Glutamatergic neuron (in vitro differentiated cells): ENCODE data around the gene PACSIN2. TPM values are rescaled to one million over a fixed set of nuclear protein-coding genes. Genes with fewer than 3 reads are reported as not detected.
A peak's percentile ranks its signal among the peaks of the same experiment; 100 is the strongest.
"Not testable (repeated sequence)": the region's sequence is repeated elsewhere in the genome, so short reads cannot be mapped to it uniquely, and the experiment has no call there.

Experiments used
- DNase-seq: peaks from one replicate; pipeline ENCODE4 v3.0.0; 2022
- H3K27ac Mint-ChIP-seq: one replicate; pipeline ENCODE4 v1.8.0; 2020; ENCODE audit warnings: mild to moderate bottlenecking, mixed read lengths, inconsistent platforms; ENCODE audit not compliant: unreplicated experiment
- H3K27me3 Mint-ChIP-seq: one replicate; pipeline ENCODE4 v1.8.0; 2020; ENCODE audit warnings: mild to moderate bottlenecking, moderate library complexity, mixed read lengths, inconsistent platforms; ENCODE audit not compliant: unreplicated experiment
- H3K36me3 Mint-ChIP-seq: one replicate; pipeline ENCODE4 v1.8.0; 2020; ENCODE audit warnings: mild to moderate bottlenecking, mixed read lengths, inconsistent platforms; ENCODE audit not compliant: unreplicated experiment
- H3K4me1 Mint-ChIP-seq: one replicate; pipeline ENCODE4 v1.8.0; 2020; ENCODE audit warnings: mild to moderate bottlenecking, low read depth, mixed read lengths, inconsistent platforms; ENCODE audit not compliant: unreplicated experiment
- H3K4me3 Mint-ChIP-seq: one replicate; pipeline ENCODE4 v1.8.0; 2020; ENCODE audit warnings: mild to moderate bottlenecking, mixed read lengths, inconsistent platforms; ENCODE audit not compliant: unreplicated experiment
- H3K9me3 Mint-ChIP-seq: one replicate; pipeline ENCODE4 v1.8.0; 2020; ENCODE audit warnings: mild to moderate bottlenecking, moderate library complexity, mixed read lengths, inconsistent platforms; ENCODE audit not compliant: unreplicated experiment
- total RNA-seq: library from RNA; stranded (reverse); fragmentation: NEBNext Ultra II Directional; extraction: Animal tissue kit (Norgen Biotek cat#: 25700); gene quantifications from one replicate; pipeline ENCODE4 v1.2.1, GENCODE V29; 2021; ENCODE audit not compliant: unreplicated experiment
- TF ChIP-seq, protein P1 (sequence below): fragments of 200-600 bp; sonication (generic); IDR thresholded peaks from one replicate; pipeline ENCODE4 v1.5.0; 2021; ENCODE audit not compliant: partially characterized antibody, unreplicated experiment

Gene PACSIN2
- total RNA-seq, 1 donor from 2014 or later: 47.3 TPM

DNA sequence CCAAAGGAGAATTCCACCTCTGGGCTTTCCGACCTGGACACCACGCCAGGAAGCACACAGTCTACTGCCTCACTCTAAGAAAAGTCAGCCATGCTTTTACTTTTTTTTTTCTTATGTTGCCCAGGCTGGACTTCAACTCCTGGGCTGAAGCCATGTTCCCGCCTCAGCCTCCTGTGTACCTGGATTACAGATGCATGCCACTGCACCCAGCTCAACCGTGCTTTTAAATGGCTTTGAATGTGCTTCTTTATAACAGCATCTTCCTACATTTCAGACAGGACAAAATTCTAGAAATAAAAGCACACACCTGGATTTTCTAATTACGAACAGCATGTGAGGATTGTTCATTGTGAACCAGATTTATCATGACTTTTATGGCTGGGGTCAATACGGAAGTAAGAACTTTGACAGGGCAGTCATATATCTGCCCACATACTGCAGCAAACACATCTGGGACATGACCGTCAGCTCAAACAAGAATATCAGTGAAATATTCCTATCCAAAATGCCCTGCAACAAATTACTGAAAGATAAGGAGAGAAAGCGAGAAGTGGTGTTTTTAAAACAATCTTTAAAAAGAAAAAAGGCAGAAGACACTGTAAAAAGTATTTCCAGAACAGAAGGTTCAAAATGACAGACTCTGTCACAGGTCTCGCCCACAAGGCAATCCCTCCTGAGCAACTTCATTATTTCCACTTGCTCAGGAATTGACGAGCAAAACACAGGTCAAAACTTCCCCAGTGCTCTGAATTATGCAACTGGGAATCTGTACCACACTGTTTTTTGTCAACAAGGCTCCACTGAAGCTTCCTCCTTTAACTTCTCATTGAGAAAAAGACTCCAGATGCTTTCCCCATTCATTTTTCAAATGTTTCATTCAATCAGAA, 42.1 kb downstream of the PACSIN2 start:
- peaks cover 14% of the 10 kb centered on the region for H3K9me3 Mint-ChIP-seq
- H3K4me1 Mint-ChIP-seq: peaks cover 12% of the 10 kb centered on the region
- no peak for DNase-seq
- no peak overlapping the region for H3K4me3 Mint-ChIP-seq
- peaks cover 4% of the 10 kb centered on the region for H3K27me3 Mint-ChIP-seq
- peak overlapping the region; percentile 72 for H3K27ac Mint-ChIP-seq
- TF ChIP-seq, protein P1, sequence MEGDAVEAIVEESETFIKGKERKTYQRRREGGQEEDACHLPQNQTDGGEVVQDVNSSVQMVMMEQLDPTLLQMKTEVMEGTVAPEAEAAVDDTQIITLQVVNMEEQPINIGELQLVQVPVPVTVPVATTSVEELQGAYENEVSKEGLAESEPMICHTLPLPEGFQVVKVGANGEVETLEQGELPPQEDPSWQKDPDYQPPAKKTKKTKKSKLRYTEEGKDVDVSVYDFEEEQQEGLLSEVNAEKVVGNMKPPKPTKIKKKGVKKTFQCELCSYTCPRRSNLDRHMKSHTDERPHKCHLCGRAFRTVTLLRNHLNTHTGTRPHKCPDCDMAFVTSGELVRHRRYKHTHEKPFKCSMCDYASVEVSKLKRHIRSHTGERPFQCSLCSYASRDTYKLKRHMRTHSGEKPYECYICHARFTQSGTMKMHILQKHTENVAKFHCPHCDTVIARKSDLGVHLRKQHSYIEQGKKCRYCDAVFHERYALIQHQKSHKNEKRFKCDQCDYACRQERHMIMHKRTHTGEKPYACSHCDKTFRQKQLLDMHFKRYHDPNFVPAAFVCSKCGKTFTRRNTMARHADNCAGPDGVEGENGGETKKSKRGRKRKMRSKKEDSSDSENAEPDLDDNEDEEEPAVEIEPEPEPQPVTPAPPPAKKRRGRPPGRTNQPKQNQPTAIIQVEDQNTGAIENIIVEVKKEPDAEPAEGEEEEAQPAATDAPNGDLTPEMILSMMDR: no peak
- peaks cover 21% of the 10 kb centered on the region for H3K36me3 Mint-ChIP-seq

DNA sequence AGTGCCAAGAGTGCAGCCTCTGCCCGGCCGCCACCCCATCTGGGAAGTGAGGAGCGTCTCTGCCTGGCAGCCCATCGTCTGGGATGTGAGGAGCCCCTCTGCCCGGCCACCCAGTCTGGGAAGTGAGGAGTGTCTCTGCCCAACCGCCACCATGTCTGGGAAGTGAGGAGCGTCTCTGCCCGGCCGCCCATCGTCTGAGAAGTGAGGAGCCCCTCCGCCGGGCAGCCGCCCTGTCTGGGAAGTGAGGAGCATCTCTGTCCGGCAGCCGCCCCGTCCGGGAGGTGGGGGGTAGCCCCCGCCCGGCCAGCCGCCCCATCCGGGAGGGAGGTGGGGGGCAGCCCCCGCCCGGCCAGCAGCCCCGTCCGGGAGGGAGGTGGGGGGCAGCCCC, 43.5 kb downstream of the PACSIN2 start:
- H3K27ac Mint-ChIP-seq, DNase-seq, H3K4me1 Mint-ChIP-seq, H3K27me3 Mint-ChIP-seq, H3K4me3 Mint-ChIP-seq: not testable (repeated sequence)
- peaks cover 22% of the 10 kb centered on the region for H3K36me3 Mint-ChIP-seq
- H3K9me3 Mint-ChIP-seq: peaks cover 11% of the 10 kb centered on the region

DNA sequence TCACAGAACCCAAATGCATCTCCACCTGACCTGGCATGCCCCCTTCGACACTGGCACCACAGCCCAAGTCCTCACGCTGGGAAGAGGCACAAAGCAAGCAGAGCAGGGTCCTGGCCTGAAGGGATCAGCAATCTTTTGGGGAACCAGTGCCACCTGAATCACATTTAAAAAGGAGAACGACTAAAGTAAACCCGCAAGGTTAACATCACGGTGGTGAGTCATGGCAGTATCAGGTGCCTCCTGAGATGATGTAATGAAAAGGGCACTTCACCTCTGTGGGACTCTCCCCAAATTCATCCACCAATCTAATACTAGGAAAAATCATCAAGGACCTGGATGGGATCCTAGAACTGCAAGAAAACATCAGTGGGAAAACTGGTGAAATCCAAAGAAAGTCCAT, 44.9 kb downstream of the PACSIN2 start:
- peaks cover 4% of the 10 kb centered on the region for H3K27me3 Mint-ChIP-seq
- TF ChIP-seq, protein P1: no peak
- H3K27ac Mint-ChIP-seq: no peak overlapping the region
- peaks cover 11% of the 10 kb centered on the region for H3K9me3 Mint-ChIP-seq
- DNase-seq: no peak
- H3K4me1 Mint-ChIP-seq: peaks cover 10% of the 10 kb centered on the region
- H3K36me3 Mint-ChIP-seq: peaks cover 22% of the 10 kb centered on the region
- no peak overlapping the region for H3K4me3 Mint-ChIP-seq

DNA sequence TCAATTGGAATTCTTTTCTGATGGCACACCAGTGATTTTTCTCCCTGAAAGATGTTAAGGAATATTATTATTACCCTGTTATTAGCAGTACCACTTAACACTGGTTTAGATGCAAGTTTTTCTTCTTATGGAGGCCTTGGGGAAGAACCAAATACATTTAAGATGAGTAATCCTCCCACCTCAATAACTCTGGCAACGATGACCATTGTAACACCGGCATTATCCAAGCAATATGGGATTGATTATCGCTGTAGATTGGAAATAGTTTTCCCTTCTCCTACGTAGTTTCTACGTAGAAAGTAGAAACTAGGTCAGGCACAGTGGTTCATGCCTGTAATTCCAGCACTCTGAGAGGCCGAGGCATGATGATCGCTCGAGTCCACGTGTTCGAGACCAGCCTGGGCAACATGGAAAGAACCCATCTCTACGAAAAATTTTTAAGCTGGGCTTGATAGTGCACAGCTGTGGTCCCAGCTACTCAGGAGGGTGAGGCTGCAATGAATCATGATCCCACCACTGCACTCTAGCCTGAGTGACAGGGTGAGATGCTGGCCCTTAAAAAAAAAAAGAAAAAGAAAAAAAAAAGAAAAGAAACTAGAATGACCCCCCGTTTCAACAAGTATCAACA, 45.5 kb downstream of the PACSIN2 start:
- TF ChIP-seq, protein P1: no peak
- H3K27me3 Mint-ChIP-seq: peaks cover 4% of the 10 kb centered on the region
- no peak overlapping the region for H3K4me3 Mint-ChIP-seq
- H3K36me3 Mint-ChIP-seq: peaks cover 22% of the 10 kb centered on the region
- no peak for DNase-seq
- peaks cover 11% of the 10 kb centered on the region for H3K9me3 Mint-ChIP-seq
- H3K27ac Mint-ChIP-seq: no peak overlapping the region
- H3K4me1 Mint-ChIP-seq: peaks cover 13% of the 10 kb centered on the region

DNA sequence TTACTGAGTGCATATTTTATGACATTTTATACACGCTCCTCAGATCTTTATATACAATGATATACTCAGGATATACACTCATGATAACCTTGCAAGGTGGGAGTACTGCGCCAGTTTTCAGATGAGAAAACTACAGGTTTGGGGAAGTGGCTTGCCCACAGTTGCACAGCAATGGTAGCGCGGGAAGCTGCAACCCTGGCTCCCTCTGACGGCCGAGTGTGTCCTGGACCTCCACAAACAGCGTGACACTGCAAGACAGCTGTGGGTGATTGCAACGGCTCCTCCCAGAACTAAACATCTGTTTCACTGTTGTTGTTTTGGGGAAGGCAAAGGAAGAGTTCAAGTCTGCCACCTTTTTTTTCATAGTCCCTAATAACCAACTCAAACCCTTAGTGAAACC, 47.0 kb downstream of the PACSIN2 start:
- Mint-ChIP-seq H3K4me1 (peaks cover 17% of the 10 kb centered on the region), H3K27ac (no peak overlapping the region), H3K9me3 (peaks cover 12% of the 10 kb centered on the region), H3K4me3 (no peak overlapping the region), H3K27me3 (no peaks in the 10 kb centered on the region), H3K36me3 (peaks cover 22% of the 10 kb centered on the region)
- TF ChIP-seq, protein P1: no peak
- DNase-seq: no peak
